H1 (cell line): ENCODE results near the gene CADM1. TPM values are rescaled to one million over a fixed set of nuclear protein-coding genes. Genes with fewer than 3 reads are reported as not detected.

Experiments used
- CTCF ChIA-PET: fragments of 300-600 bp; sonication (Branson Sonifier 250); formaldehyde crosslinking; loops from one replicate; lab custom pipeline; 2021; ENCODE audit not compliant: partially characterized antibody; lab: Charles Lee
- POLR2A ChIA-PET: fragments of 300-600 bp; sonication (Branson Sonifier 250); formaldehyde crosslinking; loops from one replicate; lab custom pipeline; 2021; ENCODE audit warnings: inconsistent platforms; ENCODE audit not compliant: partially characterized antibody; lab: Charles Lee
- DNase-seq, 2 experiments: peaks; one replicate each; pipeline versions ENCODE4 v3.0.0 to v3.0.0-alpha.2; 2010 to 2022; ENCODE audit warnings: low spot score in 2 of 2, low read depth in 1 of 2, mixed read lengths in 1 of 2
- FAIRE-seq: peaks from 2 replicates; lab custom pipeline; 2011; peaks lifted over from hg19 to GRCh38; lab: Jason Lieb, UNC
- H2AFZ ChIP-seq: 2 replicates; pipeline ENCODE4 v1.8.1; 2012; ENCODE audit warnings: low read length, inconsistent platforms
- H2AK5ac ChIP-seq: 2 replicates; pipeline ENCODE4 v1.6.1; 2013; ENCODE audit warnings: low read depth, low read length
- H2BK120ac ChIP-seq: replicated peaks from 2 replicates; pipeline ENCODE3; 2013; ENCODE audit warnings: low read depth, low read length, inconsistent platforms
- H2BK12ac ChIP-seq: 2 replicates; pipeline ENCODE4 v1.6.1; 2013; ENCODE audit warnings: low read depth, low read length
- H2BK15ac ChIP-seq: 2 replicates; pipeline ENCODE4 v1.6.1; 2013; ENCODE audit warnings: low read length
- H2BK20ac ChIP-seq: 2 replicates; pipeline ENCODE4 v1.6.1; 2013; ENCODE audit warnings: low read length
- H2BK5ac ChIP-seq: 2 replicates; pipeline ENCODE4 v1.6.1; 2013; ENCODE audit warnings: low read depth, low read length
- H3K14ac ChIP-seq: 2 replicates; pipeline ENCODE4 v1.6.1; 2013; ENCODE audit warnings: inconsistent platforms; ENCODE audit not compliant: insufficient read length
- H3K18ac ChIP-seq: 2 replicates; pipeline ENCODE4 v1.6.1; 2013; ENCODE audit warnings: low read length; ENCODE audit errors: extremely low read depth
- H3K23ac ChIP-seq: 2 replicates; pipeline ENCODE4 v1.6.1; 2013; ENCODE audit warnings: inconsistent platforms; ENCODE audit not compliant: insufficient read length
- H3K23me2 ChIP-seq: 2 replicates; pipeline ENCODE4 v1.6.1; 2013; ENCODE audit warnings: low read depth, low read length
- H3K27ac ChIP-seq: 2 replicates; pipeline ENCODE4 v1.6.1; 2011; ENCODE audit warnings: low read depth, low read length, inconsistent platforms
- H3K27me3 ChIP-seq, 4 experiments: replicated peaks in 1 of 4; 1 replicate in 1 of 4; 2 replicates in 3 of 4; pipeline versions ENCODE4 v1.6.1 to v1.8.1; 2011 to 2013; ENCODE audit warnings: low read length in 3 of 4, mild to moderate bottlenecking in 3 of 4, inconsistent platforms in 2 of 4, mixed read lengths in 2 of 4, moderate library complexity in 1 of 4; ENCODE audit not compliant: control insufficient read depth in 3 of 4, insufficient read depth in 3 of 4; ENCODE audit errors: extremely low read depth in 1 of 4
- H3K36me3 ChIP-seq, 4 experiments: 2 replicates each; pipeline versions ENCODE4 v1.6.1 to v1.8.1; 2011 to 2013; ENCODE audit warnings: mild to moderate bottlenecking in 4 of 4, low read length in 3 of 4, moderate library complexity in 2 of 4, control low read depth in 1 of 4, inconsistent platforms in 1 of 4; ENCODE audit not compliant: insufficient read depth in 4 of 4, control insufficient read depth in 2 of 4
- H3K4ac ChIP-seq: replicated peaks from 2 replicates; pipeline ENCODE3; 2013; ENCODE audit warnings: low read length, low read depth, mixed read lengths, inconsistent platforms; ENCODE audit not compliant: insufficient read length
- H3K4me1 ChIP-seq, 4 experiments: replicated peaks in 1 of 4; 1 replicate in 1 of 4; 2 replicates in 3 of 4; pipeline versions ENCODE4 v1.6.1 to v1.8.1; 2011 to 2013; ENCODE audit warnings: low read length in 3 of 4, inconsistent platforms in 2 of 4, mixed read lengths in 1 of 4; ENCODE audit not compliant: insufficient read depth in 4 of 4, control insufficient read depth in 3 of 4
- H3K4me2 ChIP-seq, 2 experiments: 2 replicates each; pipeline versions ENCODE4 v1.6.1 to v1.8.1; 2011 to 2013; ENCODE audit warnings: low read depth in 2 of 2, low read length in 2 of 2, control low read depth in 1 of 2, inconsistent platforms in 1 of 2, mild to moderate bottlenecking in 1 of 2; ENCODE audit not compliant: insufficient read depth in 1 of 2
- H3K4me3 ChIP-seq, 4 experiments: fragments of 200-600, 300-600 bp in 1 of 4; sonication (generic), shearing (Covaris generic), sonication (Bioruptor Twin) in 1 of 4; 2 replicates each; pipeline versions ENCODE4 v1.5.1 to v1.8.1; 2011 to 2016; ENCODE audit warnings: low read length in 4 of 4, low read depth in 3 of 4, control low read depth in 2 of 4, inconsistent platforms in 2 of 4, mild to moderate bottlenecking in 2 of 4, mixed read lengths in 1 of 4, moderate library complexity in 1 of 4; ENCODE audit not compliant: insufficient read depth in 2 of 4; ENCODE audit errors: extremely low read depth in 1 of 4
- H3K56ac ChIP-seq: replicated peaks from 2 replicates; pipeline ENCODE3; 2013; ENCODE audit warnings: low read depth, mild to moderate bottlenecking, mixed read lengths, low read length, inconsistent platforms; ENCODE audit not compliant: insufficient read length
- H3K79me1 ChIP-seq: 2 replicates; pipeline ENCODE4 v1.6.1; 2013; ENCODE audit warnings: low read depth, low read length, control low read depth
- H3K79me2 ChIP-seq, 2 experiments: 2 replicates each; pipeline versions ENCODE4 v1.6.1 to v1.8.1; 2012 to 2013; ENCODE audit warnings: low read length in 2 of 2, mild to moderate bottlenecking in 2 of 2, inconsistent platforms in 1 of 2; ENCODE audit not compliant: insufficient read depth in 2 of 2, control insufficient read depth in 1 of 2
- H3K9ac ChIP-seq, 4 experiments: replicated peaks in 1 of 4; 1 replicate in 1 of 4; 2 replicates in 3 of 4; pipeline versions ENCODE4 v1.6.1 to v1.8.1; 2011 to 2013; ENCODE audit warnings: low read depth in 3 of 4, low read length in 3 of 4, control low read depth in 2 of 4, mild to moderate bottlenecking in 2 of 4, moderate library complexity in 2 of 4, inconsistent platforms in 1 of 4; ENCODE audit errors: extremely low read depth in 1 of 4
- H3K9me3 ChIP-seq, 2 experiments: 2 replicates each; pipeline versions ENCODE4 v1.6.1 to v1.8.1; 2012 to 2013; ENCODE audit warnings: mild to moderate bottlenecking in 2 of 2, moderate library complexity in 2 of 2, control low read depth in 1 of 2, inconsistent platforms in 1 of 2, low read depth in 1 of 2, low read length in 1 of 2, mixed read lengths in 1 of 2; ENCODE audit not compliant: insufficient read depth in 2 of 2
- H4K20me1 ChIP-seq, 2 experiments: replicated peaks in 1 of 2; 2 replicates each; pipeline versions ENCODE3 to v1.8.1; 2011 to 2013; ENCODE audit warnings: inconsistent platforms in 2 of 2, low read length in 2 of 2, mild to moderate bottlenecking in 1 of 2; ENCODE audit not compliant: insufficient read depth in 2 of 2, control insufficient read depth in 1 of 2
- H4K5ac ChIP-seq: 2 replicates; pipeline ENCODE4 v1.6.1; 2013; ENCODE audit warnings: low read length, low read depth, mixed read lengths, inconsistent platforms; ENCODE audit not compliant: insufficient read length
- H4K8ac ChIP-seq: 2 replicates; pipeline ENCODE4 v1.8.0; 2013; ENCODE audit warnings: mild to moderate bottlenecking, moderate library complexity, low read length, inconsistent platforms; ENCODE audit not compliant: insufficient read depth; ENCODE audit errors: extremely low read depth
- H4K91ac ChIP-seq: replicated peaks from 2 replicates; pipeline ENCODE3; 2013; ENCODE audit warnings: low read length, mixed read lengths, inconsistent platforms; ENCODE audit not compliant: insufficient read length
- ATF2 ChIP-seq: IDR thresholded peaks from 2 replicates; pipeline ENCODE4 v1.6.1; 2012; ENCODE audit warnings: low read length, inconsistent platforms
- CBX5 ChIP-seq: fragments of 300-800, 300-1000 bp; sonication (generic); IDR thresholded peaks from 2 replicates; pipeline ENCODE4 v1.7.1; 2016; ENCODE audit warnings: antibody characterized with exemption, low read length, low read depth
- RAD21 ChIP-seq, 2 experiments: IDR thresholded peaks in 1 of 2; conservative IDR thresholded peaks in 1 of 2; 2 replicates each; pipeline ENCODE4 v1.6.1; 2011; ENCODE audit warnings: low read depth in 2 of 2, low read length in 2 of 2, improper control_type of control experiment in 1 of 2, inconsistent platforms in 1 of 2, mild to moderate bottlenecking in 1 of 2, moderate library complexity in 1 of 2
- SIX5 ChIP-seq: IDR thresholded peaks from 2 replicates; pipeline ENCODE4 v1.6.1; 2011; ENCODE audit warnings: mild to moderate bottlenecking, low read depth, low read length
- SUZ12 ChIP-seq: fragments of 200-600 bp; sonication (generic); IDR thresholded peaks from 2 replicates; pipeline ENCODE4 v1.6.1; 2012; ENCODE audit warnings: mild to moderate bottlenecking, inconsistent platforms, low read length, moderate library complexity, mixed read lengths
- TAF7 ChIP-seq: optimal IDR thresholded peaks from 2 replicates; pipeline ENCODE3; 2011; ENCODE audit warnings: low read depth, mild to moderate bottlenecking, inconsistent platforms, low read length, moderate library complexity, borderline replicate concordance
- WGBS, 2 experiments: shearing (Covaris generic) in 1 of 2; methylation state at CpG; one replicate each; pipeline versions ENCODE4 v1.1.6 to v1.1.7; 2013 to 2015; ENCODE audit warnings: low lambda C conversion rate in 2 of 2, mixed read lengths in 2 of 2, inconsistent platforms in 1 of 2, low coverage in 1 of 2, missing lambda C conversion rate in 1 of 2; ENCODE audit not compliant: insufficient replicate concordance in 2 of 2, insufficient coverage in 1 of 2, insufficient read length in 1 of 2; ENCODE audit errors: extremely low coverage in 1 of 2, missing lambda C conversion rate in 1 of 2; 5-methylcytosine and 5-hydroxymethylcytosine counted together
- polyA plus RNA-seq, 7 experiments: library from polyadenylated mRNA; depleted of rRNA in 3 of 7; stranded (reverse) in 5 of 7; unstranded in 2 of 7; fragments of >200 nt in 5 of 7; fragments of 200-250 nt in 2 of 7; gene quantifications; 1 replicate in 5 of 7; 2 replicates in 1 of 7; 4 replicates in 1 of 7; pipeline versions ENCODE4 v1.2.1 to v1.2.3, GENCODE V29; 2011 to 2013; ENCODE audit warnings: missing spikeins in 2 of 7, mixed read lengths in 2 of 7
- total RNA-seq: library from RNA; stranded (reverse); fragmentation: NEBNext Ultra II Directional; extraction: Animal tissue kit (Norgen Biotek cat#: 25700); gene quantifications from 2 replicates; pipeline ENCODE4 v1.2.1, GENCODE V29; 2021

CADM1 gene
- total and polyA plus RNA-seq, 2 of the 8 experiments (the other 6 are each of a cell fraction or from before 2014, with no cell fraction given) = 8.3 to 25.3 TPM

- POLR2A ChIA-PET = no interaction called here
- H3K4me1 ChIP-seq = no peaks in the 10 kb centered on the region; a peak in 1 of 7 replicates
- no peak for FAIRE-seq
- H2BK120ac ChIP-seq = no peak overlapping the region
- peaks cover 3 to 12% of the 10 kb centered on the region in 2 experiments for H4K20me1 ChIP-seq
- H2AK5ac ChIP-seq = no peak overlapping the region
- H3K36me3 ChIP-seq = no peaks in the 10 kb centered on the region
- no peak overlapping the region for H2BK12ac ChIP-seq
- CTCF ChIA-PET = no interaction called here
- H3K4me2 ChIP-seq = no peak overlapping the region
- no peaks in the 10 kb centered on the region for H3K23me2 ChIP-seq
- DNase-seq = no peak
- H3K27ac ChIP-seq = no peak overlapping the region
- H3K4ac ChIP-seq = no peak overlapping the region
- H2BK5ac ChIP-seq = no peak overlapping the region
- no peak overlapping the region for H4K5ac ChIP-seq
- no peak overlapping the region for H3K18ac ChIP-seq
- 85% methylated on average over 2 of the region's 2 CpGs; no CpG with 5 or more reads in 1 of the 2 experiments for whole genome bisulfite sequencing, 2 experiments
- H3K4me3 ChIP-seq = no peak overlapping the region
- H3K56ac ChIP-seq = no peak overlapping the region
- H2BK15ac ChIP-seq = no peak overlapping the region
- no peak overlapping the region for H3K9ac ChIP-seq
- no peak overlapping the region for H2BK20ac ChIP-seq
- TF ChIP-seq TAF7 (no peak), ATF2 (no peak), SIX5 (no peak), CBX5 (no peak), RAD21 (IDR thresholded peaks at IDR 0.05 in 1 of 2, conservative IDR thresholded peaks at IDR 0.05 in 1 of 2; ENCODE audit: low read depth in 2 of 2, low read length in 2 of 2) (no peak), SUZ12 (no peak)
- no peak overlapping the region for H3K14ac ChIP-seq
- H3K79me2 ChIP-seq = no peaks in the 10 kb centered on the region
- no peak overlapping the region for H3K23ac ChIP-seq
- H3K27me3 ChIP-seq = peaks cover 31 to 63% (median 50%) of the 10 kb centered on the region in 4 experiments
- H4K8ac ChIP-seq = no peak overlapping the region
- no peaks in the 10 kb centered on the region for H3K9me3 ChIP-seq
- H3K79me1 ChIP-seq = no peaks in the 10 kb centered on the region
- H4K91ac ChIP-seq = no peak overlapping the region
- H2AFZ ChIP-seq = no peak overlapping the region
Observed at GRCh38 chr11:115384236-115384635, 120.0 kb downstream of the CADM1 start.
